OCI-LY1 (cell line): ENCODE data around the gene NEURL2.

Source experiments
- H2AFZ ChIP-seq: fragments of 200-600 bp; sonication (generic), shearing (Covaris generic); 2 replicates; pipeline ENCODE4 v1.6.0; 2014; ENCODE audit warnings: antibody characterized with exemption, mild to moderate bottlenecking, low read length
- H3F3A ChIP-seq: fragments of 200-600 bp; sonication (generic), shearing (Covaris generic); 2 replicates; pipeline ENCODE4 v1.6.0; 2014; ENCODE audit warnings: mild to moderate bottlenecking, antibody characterized with exemption, low read length, moderate library complexity; ENCODE audit not compliant: insufficient read depth
- H3K27ac ChIP-seq: fragments of 200-600 bp; sonication (generic); 2 replicates; pipeline ENCODE4 v1.5.1; 2014; ENCODE audit warnings: low read length, mixed run types, mild to moderate bottlenecking, low read depth; ENCODE audit not compliant: poor library complexity, severe bottlenecking
- H3K27me3 ChIP-seq: fragments of 200-600 bp; sonication (generic); 2 replicates; pipeline ENCODE4 v1.6.0; 2014; ENCODE audit warnings: antibody characterized with exemption, mild to moderate bottlenecking, low read length, moderate library complexity; ENCODE audit not compliant: insufficient read depth
- H3K36me3 ChIP-seq: fragments of 200-600 bp; sonication (generic); 2 replicates; pipeline ENCODE4 v1.6.1; 2014; ENCODE audit warnings: mild to moderate bottlenecking, antibody characterized with exemption, low read length, moderate library complexity, mixed read lengths; ENCODE audit not compliant: insufficient read depth
- H3K4me1 ChIP-seq: fragments of 200-600 bp; sonication (generic); 2 replicates; pipeline ENCODE4 v1.5.1; 2014; ENCODE audit warnings: mild to moderate bottlenecking, low read length, moderate library complexity; ENCODE audit not compliant: insufficient read depth, severe bottlenecking
- H3K4me2 ChIP-seq: fragments of 200-600 bp; sonication (generic), shearing (Covaris generic); 2 replicates; pipeline ENCODE4 v1.6.1; 2014; ENCODE audit warnings: low read length
- H3K4me3 ChIP-seq: fragments of 200-600 bp; sonication (generic); 2 replicates; pipeline ENCODE4 v1.5.1; 2014; ENCODE audit warnings: low read length, low read depth, mild to moderate bottlenecking, mixed read lengths; ENCODE audit not compliant: poor library complexity, severe bottlenecking
- H3K79me2 ChIP-seq: fragments of 200-600 bp; shearing (Covaris generic); 2 replicates; pipeline ENCODE4 v1.6.1; 2016; ENCODE audit warnings: mixed run types, low read length, mixed read lengths; ENCODE audit not compliant: insufficient read depth
- H3K9ac ChIP-seq: fragments of 200-600 bp; sonication (generic), shearing (Covaris generic); 2 replicates; pipeline ENCODE4 v1.6.1; 2014; ENCODE audit warnings: mild to moderate bottlenecking, low read length, mixed read lengths
- H3K9me2 ChIP-seq: fragments of 200-600 bp; sonication (generic), shearing (Covaris generic); 2 replicates; pipeline ENCODE4 v1.6.1; 2014; ENCODE audit warnings: low read depth, mild to moderate bottlenecking, low read length, mixed read lengths
- H3K9me3 ChIP-seq: fragments of 200-600 bp; shearing (Covaris generic); 2 replicates; pipeline ENCODE4 v1.6.1; 2014; ENCODE audit warnings: low read length, mixed read lengths
- H4K20me1 ChIP-seq: fragments of 200-600 bp; sonication (generic), shearing (Covaris generic); 2 replicates; pipeline ENCODE4 v1.6.0; 2016; ENCODE audit warnings: mild to moderate bottlenecking, low read length; ENCODE audit not compliant: insufficient read depth
- EZH2 ChIP-seq: fragments of 200-600 bp; sonication (generic), shearing (Covaris generic); IDR thresholded peaks from 2 replicates; pipeline ENCODE4 v1.8.0; 2017; ENCODE audit warnings: borderline replicate concordance, mixed run types, mild to moderate bottlenecking, antibody characterized with exemption, low read length, moderate library complexity, mixed read lengths
- TF ChIP-seq, protein P1 (sequence below): fragments of 200-600 bp; sonication (generic), shearing (Covaris generic); IDR thresholded peaks from 2 replicates; pipeline ENCODE4 v1.5.1; 2017; ENCODE audit warnings: mild to moderate bottlenecking, antibody characterized with exemption, low read length, moderate library complexity, mixed read lengths

The NEURL2 gene

DNA sequence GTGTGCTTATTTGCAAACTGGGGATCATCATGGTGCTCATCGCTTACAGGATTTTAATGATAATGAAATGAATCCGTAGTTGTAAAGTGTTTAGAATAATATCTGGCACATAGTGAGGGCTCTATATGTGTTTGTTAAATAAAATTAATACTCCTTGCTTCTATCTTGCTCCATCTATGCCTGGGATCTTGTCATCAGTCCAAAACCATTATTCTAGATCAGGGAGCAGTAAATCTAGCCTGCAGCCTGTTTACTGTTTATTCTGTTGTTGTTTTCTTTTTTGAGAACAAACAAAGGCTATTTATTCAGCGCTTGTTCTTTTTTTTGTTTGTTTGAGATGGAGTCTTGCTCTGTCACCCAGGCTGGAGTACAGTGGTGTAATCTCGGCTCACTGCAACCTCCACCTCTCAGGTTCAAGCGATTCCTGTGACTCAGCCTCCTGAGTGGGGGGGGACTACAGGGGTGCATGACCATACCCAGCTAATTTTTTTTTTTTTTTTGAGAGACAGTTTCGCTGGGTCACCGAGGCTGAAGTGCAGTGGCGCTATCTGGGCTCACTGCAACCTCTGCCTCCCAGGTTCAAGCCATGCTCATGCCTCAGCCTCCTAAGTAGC lies 41.9 kb downstream of the NEURL2 start:
- Histone ChIP-seq H4K20me1 (no peaks in the 10 kb centered on the region), H3K4me3 (no peak overlapping the region), H3F3A (no peaks in the 10 kb centered on the region), H3K4me2 (no peak overlapping the region), H2AFZ (no peak overlapping the region), H3K36me3 (peaks cover 40% of the 10 kb centered on the region), H3K4me1 (no peaks in the 10 kb centered on the region), H3K9ac (no peak overlapping the region), H3K27ac (no peak overlapping the region), H3K79me2 (no peaks in the 10 kb centered on the region), H3K27me3 (no peaks in the 10 kb centered on the region), H3K9me3 (no peaks in the 10 kb centered on the region), H3K9me2 (no peaks in the 10 kb centered on the region)
- no peak for TF ChIP-seq EZH2
- TF ChIP-seq, protein P1, sequence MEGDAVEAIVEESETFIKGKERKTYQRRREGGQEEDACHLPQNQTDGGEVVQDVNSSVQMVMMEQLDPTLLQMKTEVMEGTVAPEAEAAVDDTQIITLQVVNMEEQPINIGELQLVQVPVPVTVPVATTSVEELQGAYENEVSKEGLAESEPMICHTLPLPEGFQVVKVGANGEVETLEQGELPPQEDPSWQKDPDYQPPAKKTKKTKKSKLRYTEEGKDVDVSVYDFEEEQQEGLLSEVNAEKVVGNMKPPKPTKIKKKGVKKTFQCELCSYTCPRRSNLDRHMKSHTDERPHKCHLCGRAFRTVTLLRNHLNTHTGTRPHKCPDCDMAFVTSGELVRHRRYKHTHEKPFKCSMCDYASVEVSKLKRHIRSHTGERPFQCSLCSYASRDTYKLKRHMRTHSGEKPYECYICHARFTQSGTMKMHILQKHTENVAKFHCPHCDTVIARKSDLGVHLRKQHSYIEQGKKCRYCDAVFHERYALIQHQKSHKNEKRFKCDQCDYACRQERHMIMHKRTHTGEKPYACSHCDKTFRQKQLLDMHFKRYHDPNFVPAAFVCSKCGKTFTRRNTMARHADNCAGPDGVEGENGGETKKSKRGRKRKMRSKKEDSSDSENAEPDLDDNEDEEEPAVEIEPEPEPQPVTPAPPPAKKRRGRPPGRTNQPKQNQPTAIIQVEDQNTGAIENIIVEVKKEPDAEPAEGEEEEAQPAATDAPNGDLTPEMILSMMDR, result no peak

DNA sequence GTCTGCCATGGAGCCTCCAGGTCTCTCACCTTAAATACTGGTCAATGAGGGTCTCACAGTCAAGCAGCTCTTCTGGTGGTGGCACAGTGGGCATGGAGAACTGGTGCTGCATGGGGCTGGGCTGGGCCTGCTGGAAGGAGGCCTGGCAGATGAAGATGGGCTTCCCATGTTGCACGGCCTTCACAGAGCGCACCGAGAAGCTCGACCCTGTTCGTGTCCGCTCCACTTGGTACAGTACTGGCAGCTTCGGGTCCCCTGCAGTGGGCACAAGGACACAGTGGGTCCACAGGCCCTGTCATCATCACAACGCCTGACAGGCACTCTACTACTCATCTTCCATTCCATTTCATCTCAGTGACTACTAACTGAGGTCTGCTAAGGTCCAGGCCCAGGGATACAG lies 42.6 kb downstream of the NEURL2 start:
- H3K27me3 ChIP-seq, result no peaks in the 10 kb centered on the region
- H3K4me3 ChIP-seq, result no peak overlapping the region
- no peak overlapping the region for H3K27ac ChIP-seq
- H4K20me1 ChIP-seq, result no peaks in the 10 kb centered on the region
- no peaks in the 10 kb centered on the region for H3K9me3 ChIP-seq
- H3K79me2 ChIP-seq, result no peaks in the 10 kb centered on the region
- no peaks in the 10 kb centered on the region for H3K9me2 ChIP-seq
- no peaks in the 10 kb centered on the region for H3F3A ChIP-seq
- H2AFZ ChIP-seq, result no peak overlapping the region
- H3K4me1 ChIP-seq, result no peaks in the 10 kb centered on the region
- TF ChIP-seq, protein P1, result no peak
- TF ChIP-seq EZH2, result no peak
- H3K9ac ChIP-seq, result no peak overlapping the region
- peaks cover 41% of the 10 kb centered on the region for H3K36me3 ChIP-seq
- H3K4me2 ChIP-seq, result no peak overlapping the region

DNA sequence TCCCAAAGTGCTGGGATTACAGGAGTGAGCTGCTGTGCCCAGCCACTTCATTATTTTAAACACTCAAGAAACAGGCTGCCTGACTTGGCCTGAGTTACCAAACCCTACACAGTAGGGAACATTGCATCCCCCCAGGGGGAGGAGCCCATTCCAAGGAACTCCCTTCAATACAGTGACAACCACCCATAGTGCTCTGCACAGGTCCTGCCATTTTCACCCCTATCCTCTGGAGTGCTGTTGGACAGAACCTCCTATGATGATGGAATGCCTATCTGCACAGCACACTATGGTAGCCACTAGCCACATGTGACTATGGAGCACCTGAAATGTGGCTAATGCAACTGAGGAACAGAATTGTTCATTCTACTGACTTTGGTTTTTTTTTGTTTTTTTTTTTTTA lies 45.6 kb downstream of the NEURL2 start:
- H3K9ac ChIP-seq, result no peak overlapping the region
- no peaks in the 10 kb centered on the region for H3F3A ChIP-seq
- H3K27me3 ChIP-seq, result no peaks in the 10 kb centered on the region
- no peaks in the 10 kb centered on the region for H3K9me3 ChIP-seq
- no peak overlapping the region for H3K4me2 ChIP-seq
- H3K9me2 ChIP-seq, result no peaks in the 10 kb centered on the region
- no peaks in the 10 kb centered on the region for H3K79me2 ChIP-seq
- H3K4me3 ChIP-seq, result no peak overlapping the region
- peaks cover 10% of the 10 kb centered on the region for H3K4me1 ChIP-seq
- no peaks in the 10 kb centered on the region for H4K20me1 ChIP-seq
- no peak overlapping the region for H2AFZ ChIP-seq
- TF ChIP-seq, protein P1, result no peak
- no peak for TF ChIP-seq EZH2
- H3K27ac ChIP-seq, result no peak overlapping the region
- H3K36me3 ChIP-seq, result peaks cover 43% of the 10 kb centered on the region
